Astrocyte (in vitro differentiated cells and primary cell): ENCODE measurements around the gene GLRX2. TPM values are rescaled to one million over a fixed set of nuclear protein-coding genes. Genes with fewer than 3 reads are reported as not detected.

ENCODE experiments used
- DNase-seq: peaks from one replicate; pipeline ENCODE4 v3.0.0-alpha.2; 2010; ENCODE audit warnings: low read depth
- FAIRE-seq: peaks from 2 replicates; lab custom pipeline; 2011; peaks lifted over from hg19 to GRCh38; lab: Jason Lieb, UNC
- H2AFZ ChIP-seq: 2 replicates; pipeline ENCODE4 v1.6.0; 2012; ENCODE audit warnings: low read depth, low read length, inconsistent platforms
- H3K27ac ChIP-seq: 2 replicates; pipeline ENCODE4 v1.5.1; 2011; ENCODE audit warnings: low read depth, low read length, inconsistent platforms
- H3K27me3 ChIP-seq: 2 replicates; pipeline ENCODE4 v1.6.0; 2011; ENCODE audit warnings: low read length, inconsistent platforms; ENCODE audit not compliant: insufficient read depth
- H3K36me3 ChIP-seq: 2 replicates; pipeline ENCODE4 v1.5.1; 2011; ENCODE audit warnings: low read length, inconsistent platforms; ENCODE audit not compliant: insufficient read depth
- H3K4me1 ChIP-seq: 2 replicates; pipeline ENCODE4 v1.5.1; 2011; ENCODE audit warnings: low read length, inconsistent platforms; ENCODE audit not compliant: insufficient read depth
- H3K4me2 ChIP-seq: 2 replicates; pipeline ENCODE4 v1.6.0; 2012; ENCODE audit warnings: low read length, inconsistent platforms
- H3K4me3 ChIP-seq: 2 replicates; pipeline ENCODE4 v1.5.1; 2011; ENCODE audit warnings: low read depth, mild to moderate bottlenecking, low read length, inconsistent platforms; ENCODE audit not compliant: insufficient read depth
- H3K79me2 ChIP-seq: 2 replicates; pipeline ENCODE4 v1.6.0; 2012; ENCODE audit warnings: mild to moderate bottlenecking, low read length, inconsistent platforms; ENCODE audit not compliant: insufficient read depth
- H3K9ac ChIP-seq: 2 replicates; pipeline ENCODE4 v1.6.0; 2012; ENCODE audit warnings: mild to moderate bottlenecking, low read length, inconsistent platforms
- H3K9me3 ChIP-seq: 2 replicates; pipeline ENCODE4 v1.5.1; 2012; ENCODE audit warnings: low read depth, mild to moderate bottlenecking, low read length, inconsistent platforms; ENCODE audit not compliant: insufficient read depth
- H4K20me1 ChIP-seq: 2 replicates; pipeline ENCODE4 v1.6.0; 2012; ENCODE audit warnings: low read length, inconsistent platforms; ENCODE audit not compliant: insufficient read depth
- H3K27ac Mint-ChIP-seq: one replicate; pipeline ENCODE4 v1.8.0; 2021; ENCODE audit warnings: mild to moderate bottlenecking, mixed read lengths; ENCODE audit not compliant: unreplicated experiment
- H3K27me3 Mint-ChIP-seq: one replicate; pipeline ENCODE4 v1.8.0; 2021; ENCODE audit warnings: low read depth, mixed read lengths; ENCODE audit not compliant: unreplicated experiment
- H3K36me3 Mint-ChIP-seq: one replicate; pipeline ENCODE4 v1.8.0; 2021; ENCODE audit warnings: low read depth, mixed read lengths; ENCODE audit not compliant: unreplicated experiment
- H3K4me1 Mint-ChIP-seq: one replicate; pipeline ENCODE4 v1.8.0; 2021; ENCODE audit warnings: low read depth, mixed read lengths; ENCODE audit not compliant: unreplicated experiment
- H3K4me3 Mint-ChIP-seq: one replicate; pipeline ENCODE4 v1.8.0; 2021; ENCODE audit warnings: mild to moderate bottlenecking, moderate library complexity, mixed read lengths; ENCODE audit not compliant: unreplicated experiment
- H3K9me3 Mint-ChIP-seq: one replicate; pipeline ENCODE4 v1.8.0; 2021; ENCODE audit warnings: mild to moderate bottlenecking, mixed read lengths; ENCODE audit not compliant: unreplicated experiment
- EZH2 ChIP-seq: IDR thresholded peaks from 2 replicates; pipeline ENCODE4 v1.6.1; 2012; ENCODE audit warnings: mild to moderate bottlenecking, low read length, inconsistent platforms; ENCODE audit not compliant: insufficient read depth
- total RNA-seq: library from RNA; stranded (reverse); gene quantifications from 2 replicates; pipeline ENCODE4 v1.2.1, GENCODE V29; 2021
- TF ChIP-seq, protein P1 (sequence below): IDR thresholded peaks from 2 replicates; pipeline ENCODE4 v1.5.1; 2011; ENCODE audit warnings: low read depth, mild to moderate bottlenecking, inconsistent platforms, low read length, moderate library complexity; ENCODE audit not compliant: insufficient read depth

GLRX2 gene
- total RNA-seq, 1 donor from 2014 or later: 37.1 TPM

DNA sequence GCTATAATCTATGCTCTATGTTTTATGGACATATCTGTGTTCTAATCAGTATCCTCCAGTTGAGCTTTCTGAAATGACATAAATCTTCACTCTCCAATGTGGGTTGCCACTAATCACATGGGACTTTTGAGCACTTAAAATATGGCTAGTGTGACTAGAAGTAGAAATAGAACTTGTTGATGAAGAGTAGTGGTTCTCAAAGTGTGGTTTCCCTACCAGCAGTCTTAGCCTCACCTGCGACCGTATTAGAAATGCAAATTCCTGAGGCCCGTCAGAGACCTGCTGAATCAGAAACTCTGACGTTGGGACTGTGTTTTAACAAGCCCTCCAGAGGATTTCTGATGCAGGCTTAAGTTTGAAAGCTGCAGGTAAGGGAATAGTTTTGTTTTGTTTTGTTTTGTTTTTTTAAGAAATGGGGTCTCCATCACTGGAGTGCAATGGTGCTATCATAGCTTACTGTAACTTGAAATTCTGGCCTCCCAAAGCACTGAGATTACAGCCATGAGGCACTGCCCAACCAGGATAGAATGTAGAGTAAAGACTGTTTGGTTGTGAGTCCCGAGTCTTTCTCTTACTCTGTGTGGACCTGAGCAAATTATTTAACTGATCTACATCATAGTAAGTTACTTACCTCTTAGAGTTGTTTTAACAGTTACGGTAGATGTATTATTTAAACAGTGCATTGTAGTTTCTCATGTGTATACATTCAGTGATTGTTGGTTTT is 21.7 kb downstream of the GLRX2 start:
- Mint-ChIP-seq H3K27ac (no peak overlapping the region), H3K4me3 (no peak overlapping the region), H3K4me1 (no peaks in the 10 kb centered on the region), H3K36me3 (peaks cover 18% of the 10 kb centered on the region), H3K9me3 (no peaks in the 10 kb centered on the region), H3K27me3 (no peaks in the 10 kb centered on the region)
- DNase-seq (no peak), FAIRE-seq (no peak)
- Histone ChIP-seq H3K9me3 (no peaks in the 10 kb centered on the region), H3K79me2 (no peaks in the 10 kb centered on the region), H3K4me1 (no peaks in the 10 kb centered on the region), H3K27me3 (no peaks in the 10 kb centered on the region), H4K20me1 (no peaks in the 10 kb centered on the region), H3K36me3 (peaks cover 46% of the 10 kb centered on the region), H3K4me3 (no peak overlapping the region), H3K9ac (no peak overlapping the region), H2AFZ (no peak overlapping the region), H3K4me2 (no peak overlapping the region), H3K27ac (no peak overlapping the region)
- TF ChIP-seq EZH2: no peak
- TF ChIP-seq, protein P1, sequence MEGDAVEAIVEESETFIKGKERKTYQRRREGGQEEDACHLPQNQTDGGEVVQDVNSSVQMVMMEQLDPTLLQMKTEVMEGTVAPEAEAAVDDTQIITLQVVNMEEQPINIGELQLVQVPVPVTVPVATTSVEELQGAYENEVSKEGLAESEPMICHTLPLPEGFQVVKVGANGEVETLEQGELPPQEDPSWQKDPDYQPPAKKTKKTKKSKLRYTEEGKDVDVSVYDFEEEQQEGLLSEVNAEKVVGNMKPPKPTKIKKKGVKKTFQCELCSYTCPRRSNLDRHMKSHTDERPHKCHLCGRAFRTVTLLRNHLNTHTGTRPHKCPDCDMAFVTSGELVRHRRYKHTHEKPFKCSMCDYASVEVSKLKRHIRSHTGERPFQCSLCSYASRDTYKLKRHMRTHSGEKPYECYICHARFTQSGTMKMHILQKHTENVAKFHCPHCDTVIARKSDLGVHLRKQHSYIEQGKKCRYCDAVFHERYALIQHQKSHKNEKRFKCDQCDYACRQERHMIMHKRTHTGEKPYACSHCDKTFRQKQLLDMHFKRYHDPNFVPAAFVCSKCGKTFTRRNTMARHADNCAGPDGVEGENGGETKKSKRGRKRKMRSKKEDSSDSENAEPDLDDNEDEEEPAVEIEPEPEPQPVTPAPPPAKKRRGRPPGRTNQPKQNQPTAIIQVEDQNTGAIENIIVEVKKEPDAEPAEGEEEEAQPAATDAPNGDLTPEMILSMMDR: no peak

DNA sequence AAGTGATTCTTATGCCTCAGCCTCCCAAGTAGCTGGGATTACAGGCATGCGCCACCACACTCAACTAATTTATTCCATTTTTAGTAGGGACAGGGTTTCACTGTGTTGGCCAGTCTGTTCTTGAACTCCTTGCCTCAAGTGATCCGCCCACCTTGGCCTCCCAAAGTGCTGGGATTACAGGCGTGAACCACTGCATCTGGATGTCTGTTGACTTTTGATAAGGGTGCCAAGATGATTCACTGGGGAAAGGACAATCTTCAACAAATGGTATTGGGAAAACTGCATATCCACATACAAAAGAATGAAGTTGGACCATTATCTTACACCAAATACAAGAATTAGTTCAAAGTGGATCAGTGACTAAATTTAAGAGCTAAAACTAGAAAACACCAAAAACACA is 26.0 kb downstream of the GLRX2 start:
- Mint-ChIP-seq H3K36me3 (peaks cover 29% of the 10 kb centered on the region), H3K4me1 (peaks cover 6% of the 10 kb centered on the region), H3K27me3 (no peaks in the 10 kb centered on the region), H3K4me3 (no peak overlapping the region), H3K9me3 (no peaks in the 10 kb centered on the region), H3K27ac (no peak overlapping the region)
- Histone ChIP-seq H3K36me3 (peaks cover 41% of the 10 kb centered on the region), H3K27ac (no peak overlapping the region), H3K4me3 (no peak overlapping the region), H3K9ac (no peak overlapping the region), H3K9me3 (no peaks in the 10 kb centered on the region), H4K20me1 (peaks cover 8% of the 10 kb centered on the region), H3K4me1 (no peaks in the 10 kb centered on the region), H3K4me2 (no peak overlapping the region), H3K27me3 (no peaks in the 10 kb centered on the region), H2AFZ (no peak overlapping the region), H3K79me2 (peaks cover 21% of the 10 kb centered on the region)
- TF ChIP-seq EZH2: no peak
- TF ChIP-seq, protein P1: no peak
- FAIRE-seq (no peak), DNase-seq (no peak)

DNA sequence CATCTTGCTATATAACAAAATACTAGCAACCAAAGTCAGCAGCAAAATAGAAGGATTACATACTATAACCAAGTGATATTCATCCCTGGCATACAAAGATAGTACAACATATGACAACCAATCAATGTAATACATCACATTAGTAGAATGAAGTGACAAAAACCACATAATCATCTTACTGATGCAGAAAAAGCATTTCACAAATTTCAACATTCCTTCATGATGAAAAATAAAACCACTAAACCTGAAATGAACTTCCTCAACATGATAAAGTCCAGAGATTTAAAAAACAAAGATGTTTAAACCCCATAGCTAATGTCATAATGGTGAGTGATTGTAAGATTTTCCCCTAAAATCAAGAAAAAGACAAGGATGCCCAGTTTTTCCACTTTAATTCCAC is 27.2 kb downstream of the GLRX2 start:
- H2AFZ ChIP-seq: no peak overlapping the region
- Mint-ChIP-seq H3K4me1 (peaks cover 6% of the 10 kb centered on the region), H3K9me3 (no peaks in the 10 kb centered on the region), H3K27ac (no peak overlapping the region), H3K4me3 (no peak overlapping the region), H3K36me3 (peaks cover 29% of the 10 kb centered on the region), H3K27me3 (no peaks in the 10 kb centered on the region)
- no peaks in the 10 kb centered on the region for H3K9me3 ChIP-seq
- H3K27me3 ChIP-seq: no peaks in the 10 kb centered on the region
- FAIRE-seq (no peak), DNase-seq (peak; percentile 65)
- no peak overlapping the region for H3K4me2 ChIP-seq
- no peaks in the 10 kb centered on the region for H3K4me1 ChIP-seq
- peaks cover 8% of the 10 kb centered on the region for H4K20me1 ChIP-seq
- H3K27ac ChIP-seq: no peak overlapping the region
- H3K9ac ChIP-seq: no peak overlapping the region
- H3K79me2 ChIP-seq: peaks cover 26% of the 10 kb centered on the region
- no peak for TF ChIP-seq EZH2
- TF ChIP-seq, protein P1: no peak
- no peak overlapping the region for H3K4me3 ChIP-seq
- peaks cover 29% of the 10 kb centered on the region for H3K36me3 ChIP-seq
